NCI-H82 (cell line): ENCODE measurements around the gene E2F4.
A peak's percentile ranks its signal among the peaks of the same experiment; 100 is the strongest.

ENCODE experiments used
- DNase-seq: peaks from one replicate; lab custom pipeline; 2025; lab: John Stamatoyannopoulos, UW

E2F4 gene

DNA sequence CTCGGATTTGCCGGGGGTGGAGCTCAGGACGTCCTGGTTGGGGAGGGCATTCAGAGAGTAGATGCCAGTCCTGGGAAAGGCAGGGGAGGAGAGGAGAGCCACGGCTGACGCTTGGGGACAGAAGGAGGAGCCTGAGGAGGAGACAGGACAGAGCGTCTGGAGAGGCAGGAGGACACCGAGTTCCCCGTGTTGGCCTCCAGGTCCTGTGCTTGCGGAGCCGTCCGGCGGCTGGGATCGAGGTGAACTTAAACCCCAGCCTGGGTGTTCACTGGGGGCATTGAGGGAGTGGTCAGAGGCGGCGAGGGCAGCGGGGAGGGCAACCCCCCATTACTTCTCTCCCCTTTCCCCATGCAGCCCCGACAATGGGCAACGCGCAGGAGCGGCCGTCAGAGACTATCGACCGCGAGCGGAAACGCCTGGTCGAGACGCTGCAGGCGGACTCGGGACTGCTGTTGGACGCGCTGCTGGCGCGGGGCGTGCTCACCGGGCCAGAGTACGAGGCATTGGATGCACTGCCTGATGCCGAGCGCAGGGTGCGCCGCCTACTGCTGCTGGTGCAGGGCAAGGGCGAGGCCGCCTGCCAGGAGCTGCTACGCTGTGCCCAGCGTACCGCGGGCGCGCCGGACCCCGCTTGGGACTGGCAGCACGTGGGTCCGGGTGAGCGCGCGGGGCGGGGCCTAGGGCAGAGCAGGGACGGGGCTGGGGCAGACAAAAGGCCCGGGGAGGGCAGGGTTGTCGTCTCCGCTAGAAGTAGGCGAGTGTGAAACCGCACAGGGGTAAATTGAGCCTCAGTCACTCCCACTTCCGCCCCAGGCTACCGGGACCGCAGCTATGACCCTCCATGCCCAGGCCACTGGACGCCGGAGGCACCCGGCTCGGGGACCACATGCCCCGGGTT lies 17.9 kb upstream of the E2F4 start:
- DNase-seq: peak; percentile 67

- no peak for DNase-seq
These were observed 17.2 kb upstream of the E2F4 start for GRCh38 chr16:67174706-67175231.

GRCh38 chr16:67176662-67177061 lies 15.3 kb upstream of the E2F4 start:
- no peak for DNase-seq

DNA sequence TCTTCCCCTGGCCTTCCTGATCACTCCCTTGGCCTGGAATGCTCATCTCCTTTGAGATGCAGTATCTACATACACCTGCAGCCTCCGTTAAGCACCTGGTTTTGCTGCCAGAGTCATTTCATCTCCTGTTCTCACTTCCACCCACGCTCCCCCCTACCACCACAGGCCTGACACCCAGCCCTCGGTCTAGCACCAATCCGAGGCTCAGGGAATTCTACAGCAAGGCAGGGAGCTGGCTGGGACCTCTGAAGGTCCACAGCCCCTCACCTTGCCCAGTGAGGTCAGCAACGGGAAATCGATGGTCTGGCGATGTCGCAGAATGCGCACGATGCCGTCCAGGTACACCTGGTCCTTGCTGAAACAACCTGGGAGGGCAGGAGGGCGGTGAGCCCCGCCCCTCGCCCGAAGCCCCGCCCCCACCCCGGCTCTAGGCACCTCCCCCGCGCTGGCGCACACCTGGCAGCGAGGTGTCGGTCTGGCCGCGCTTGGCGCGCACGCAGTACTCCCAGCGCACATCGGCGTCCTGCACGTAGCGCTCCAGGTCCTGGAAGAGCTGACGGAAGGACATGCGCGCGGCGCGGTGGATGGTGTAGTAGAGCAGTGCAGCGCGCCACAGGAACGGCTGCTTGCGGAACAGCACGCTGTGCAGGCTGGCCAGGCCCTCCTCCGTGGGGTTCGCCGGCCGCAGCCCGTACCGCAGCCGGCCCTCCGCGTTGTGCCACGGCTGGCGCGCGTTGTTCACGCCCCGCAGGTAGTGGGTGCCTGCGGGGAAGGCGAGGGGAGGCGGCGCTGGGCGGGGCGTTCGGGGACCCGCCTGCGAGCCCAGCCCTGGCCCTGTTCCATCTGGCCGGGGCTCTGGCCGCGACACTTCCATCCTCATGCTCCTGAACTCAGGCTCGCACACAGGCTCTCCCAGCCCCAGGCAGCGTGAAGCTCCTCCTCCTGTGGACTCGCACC lies 13.9 kb upstream of the E2F4 start:
- no peak for DNase-seq

DNA sequence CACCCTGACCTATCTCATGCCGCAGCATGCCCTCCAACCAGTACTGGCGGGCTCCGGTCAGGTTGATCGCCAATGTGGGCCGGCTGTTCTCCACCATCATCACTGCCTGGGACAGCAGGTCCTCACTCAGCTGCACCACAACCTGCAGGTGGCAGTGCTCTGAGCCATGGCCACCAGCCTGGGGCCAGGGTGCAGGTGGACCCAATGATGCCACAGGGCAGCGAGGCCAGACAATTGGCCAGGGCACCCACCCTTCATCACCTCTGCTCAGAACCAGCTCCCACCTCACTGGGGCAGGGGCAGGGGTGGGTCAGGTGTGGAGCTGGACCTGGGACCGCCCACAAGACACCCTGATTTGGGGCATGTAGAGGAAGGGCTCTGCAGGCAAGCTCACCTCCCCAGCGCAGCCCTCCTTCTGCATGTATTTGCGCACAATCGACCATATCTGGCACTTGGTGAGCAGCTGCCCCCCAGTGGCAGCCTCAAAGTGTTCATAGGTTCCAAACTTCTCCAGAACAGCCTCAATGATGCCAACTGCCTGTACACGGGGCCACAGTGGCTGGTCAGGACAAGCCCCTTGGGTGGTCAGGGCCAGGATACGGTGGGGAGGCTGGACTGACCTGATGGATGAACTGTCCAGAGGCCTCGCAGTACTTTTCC lies 12.4 kb upstream of the E2F4 start:
- peak; percentile 32 for DNase-seq

DNA sequence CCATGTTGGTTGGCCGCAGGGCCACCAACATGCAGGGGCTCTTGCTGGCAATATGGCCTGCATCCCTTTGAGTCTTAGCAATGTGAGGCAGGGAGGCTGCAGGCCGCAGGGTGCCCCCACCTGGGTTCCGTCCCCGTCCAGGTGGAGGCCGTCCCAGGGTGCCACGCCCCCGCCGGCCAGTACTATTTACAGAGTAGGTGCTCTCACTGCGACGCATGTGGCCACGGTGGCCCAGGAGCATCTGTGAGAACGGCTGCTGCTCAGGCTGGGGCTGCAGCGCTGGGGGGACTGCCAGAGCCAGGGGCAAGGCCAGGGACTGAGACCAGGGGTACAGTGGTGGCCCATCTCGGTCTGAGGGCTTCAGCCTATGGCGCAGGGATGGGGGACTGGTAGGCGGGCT lies 11.8 kb upstream of the E2F4 start:
- DNase-seq: no peak

DNA sequence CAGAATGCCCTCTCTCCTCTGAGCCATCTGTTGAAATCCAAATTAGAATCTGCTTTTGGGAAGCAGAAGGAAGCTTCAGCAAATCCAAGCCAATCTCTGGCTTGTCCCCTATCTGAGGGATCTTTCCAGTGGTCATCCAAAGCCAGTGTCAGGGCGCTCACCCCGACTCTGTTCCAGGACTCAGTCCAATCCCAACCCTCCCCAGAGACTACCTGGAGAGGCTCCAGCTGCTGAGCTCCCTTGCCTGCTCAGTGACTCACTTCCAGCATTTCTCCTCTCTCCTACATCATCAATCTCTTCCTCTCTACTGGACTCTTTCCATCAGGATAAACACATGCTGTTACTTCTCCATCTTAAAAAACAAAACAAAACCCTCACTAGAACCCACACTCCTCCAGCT lies 10.6 kb upstream of the E2F4 start:
- no peak for DNase-seq

DNA sequence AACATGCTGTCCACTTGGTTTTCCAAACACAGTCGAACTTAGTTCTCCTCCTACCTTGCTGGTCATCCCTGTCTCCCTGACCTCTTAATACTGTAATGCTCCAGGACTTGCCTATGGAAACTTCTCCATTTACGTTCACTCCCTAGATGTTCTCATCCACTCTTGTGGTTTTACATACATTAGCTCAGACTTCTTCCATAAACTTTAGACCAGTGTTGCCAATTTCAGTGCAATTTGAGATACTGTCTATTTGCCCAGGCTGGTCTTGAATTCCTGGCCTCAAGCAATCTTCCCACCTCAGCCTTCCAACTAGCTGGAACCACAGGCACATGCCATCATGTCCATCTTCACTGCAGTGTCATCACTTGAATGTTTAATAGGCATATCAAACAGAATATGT lies 9.7 kb upstream of the E2F4 start:
- DNase-seq: no peak

GRCh38 chr16:67183284-67183626 lies 8.7 kb upstream of the E2F4 start:
- no peak for DNase-seq

DNA sequence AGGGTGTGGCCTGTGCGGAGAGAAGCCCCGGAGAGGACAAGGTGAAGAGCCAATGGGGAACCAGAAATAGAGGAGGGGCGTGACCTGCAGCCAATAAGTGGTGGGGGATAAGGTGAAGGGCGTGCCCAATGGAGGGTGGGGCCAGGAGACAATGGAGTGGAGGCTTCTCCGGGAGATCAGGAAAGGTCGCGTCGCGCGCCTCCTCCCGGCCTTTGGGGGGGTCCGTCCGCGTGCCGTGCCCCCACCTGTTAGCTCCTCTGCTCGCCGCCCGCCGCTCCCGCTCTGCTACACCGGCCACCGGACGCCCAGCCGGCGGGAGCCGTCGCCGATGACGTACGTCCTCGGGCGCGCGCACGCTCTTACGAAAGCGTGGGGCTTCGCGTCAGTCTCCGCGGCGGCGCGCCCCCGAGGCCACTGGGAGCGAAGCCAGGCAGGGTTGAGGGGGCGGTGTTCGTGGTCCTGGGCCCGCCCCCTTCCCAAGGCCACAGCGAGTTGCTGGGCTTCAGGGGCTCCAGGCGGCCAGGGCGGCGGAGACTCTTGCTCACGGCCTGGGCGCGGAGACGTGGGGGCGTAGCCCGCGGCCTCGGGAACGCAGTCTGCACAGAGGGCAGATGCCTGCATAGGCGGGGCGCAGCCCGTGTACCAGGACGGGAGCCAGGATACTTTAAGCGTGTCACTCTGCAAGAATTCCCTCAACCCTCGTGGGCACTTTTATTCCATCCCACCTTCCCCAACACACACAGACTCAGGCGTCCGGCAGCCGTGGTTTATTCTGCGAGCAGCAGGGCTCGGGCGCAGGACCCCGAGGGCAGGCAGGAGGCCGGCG lies 8.1 kb upstream of the E2F4 start, which contains the start of gene MATCAP1:
Gene MATCAP1 (minus strand): TSS at position 337 of the 826 bp plus-strand sequence. CDS start 3,353 bp downstream, outside the sequence.
- peak; percentile 99 for DNase-seq

DNA sequence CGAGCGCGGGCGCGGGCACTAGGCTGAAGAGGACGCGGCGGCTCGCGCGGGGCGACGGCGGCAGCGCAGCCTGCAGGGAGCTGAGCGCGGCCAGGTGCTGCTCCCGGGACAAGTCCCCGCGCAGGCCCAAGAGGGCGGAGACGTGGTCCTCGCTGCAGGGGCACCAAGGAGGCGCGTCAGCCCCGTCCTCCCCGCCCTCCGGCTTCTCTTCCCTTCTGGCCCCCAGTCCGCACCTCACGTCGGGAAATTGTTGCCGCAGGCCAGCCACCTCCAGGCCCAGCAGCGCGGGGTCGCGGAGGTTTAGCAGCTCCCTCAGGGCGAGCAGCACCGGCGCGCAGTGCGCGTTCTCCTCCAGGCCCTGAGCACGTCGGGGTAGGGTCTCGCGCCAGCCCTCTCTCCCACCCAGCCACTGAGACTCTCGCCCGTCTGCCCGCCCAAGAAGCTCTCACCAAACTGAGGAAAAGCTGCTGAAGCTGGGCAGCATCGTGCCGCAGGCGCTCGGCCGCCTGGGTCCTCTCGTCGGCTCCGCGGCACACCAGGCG lies 7.4 kb upstream of the E2F4 start:
- DNase-seq: peak; percentile 70

- DNase-seq: peak; percentile 89
These were observed 6.8 kb upstream of the E2F4 start for GRCh38 chr16:67184995-67185650.

DNA sequence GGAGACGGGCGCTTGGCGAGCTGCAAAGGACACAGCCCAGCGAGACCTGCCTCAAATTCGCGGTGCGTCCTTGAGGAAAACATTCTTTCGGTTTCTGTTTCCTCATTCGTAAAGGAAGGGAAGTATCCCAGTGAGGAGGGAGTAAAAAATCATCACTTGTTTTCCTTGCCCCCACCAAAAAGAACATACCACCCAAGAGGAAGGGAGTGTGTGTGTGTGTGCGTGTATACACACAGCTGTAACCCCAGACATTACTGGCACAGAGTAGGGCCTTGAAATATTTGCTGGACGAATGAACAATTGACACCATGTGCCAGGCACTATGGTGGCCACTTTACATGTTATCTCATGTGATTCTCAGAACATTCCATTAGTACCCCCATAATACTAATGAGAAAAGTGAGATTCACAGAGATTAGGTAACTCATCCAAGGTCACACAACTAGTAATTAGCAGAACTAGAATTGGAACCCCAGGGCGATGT lies 6.3 kb upstream of the E2F4 start:
- no peak for DNase-seq

DNA sequence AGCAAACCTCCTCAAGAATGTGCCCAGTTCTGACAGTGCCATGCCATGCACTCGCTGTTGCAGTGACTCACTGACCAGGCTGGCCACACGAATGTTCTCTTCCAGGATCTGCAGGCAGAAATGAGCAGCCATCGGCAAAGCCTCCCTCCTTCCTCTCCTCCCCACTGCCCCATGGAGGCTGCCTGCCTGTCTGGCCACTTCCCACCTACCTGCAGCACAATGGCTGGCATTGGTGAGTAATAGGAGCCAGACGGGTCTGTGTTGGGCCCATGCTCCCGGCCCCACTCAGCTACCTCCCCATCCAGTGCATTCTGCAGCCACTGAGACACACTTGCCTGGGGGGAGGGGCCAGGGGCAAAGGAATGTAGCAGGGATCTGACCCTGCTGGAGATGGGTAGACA lies 5.4 kb upstream of the E2F4 start:
- DNase-seq: no peak

GRCh38 chr16:67187175-67187890 lies 4.6 kb upstream of the E2F4 start:
- no peak for DNase-seq

- DNase-seq: no peak
These were observed 3.6 kb upstream of the E2F4 start for GRCh38 chr16:67188323-67188722.

DNA sequence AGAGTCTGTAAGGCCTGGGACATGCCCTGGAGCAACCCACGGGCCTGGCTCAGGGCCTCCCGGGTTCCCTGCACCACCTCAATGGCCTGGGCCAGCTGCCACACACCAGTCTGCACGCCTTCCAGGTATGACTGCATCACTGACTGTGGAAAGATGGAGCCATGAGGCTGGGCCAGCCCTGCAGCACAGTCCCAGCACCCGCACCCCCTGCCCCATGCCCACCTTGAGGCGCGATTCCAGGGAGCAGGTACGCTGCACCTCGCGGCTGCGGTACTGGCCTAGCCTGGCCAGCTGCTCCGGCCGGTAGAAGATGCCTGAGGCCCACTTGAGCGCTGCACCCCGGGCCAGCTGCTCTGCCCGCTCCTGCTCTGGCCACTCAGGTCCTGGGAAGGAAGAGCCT lies 3.2 kb upstream of the E2F4 start:
- no peak for DNase-seq

- peak; percentile 23 for DNase-seq
These were observed 1.9 kb upstream of the E2F4 start, which contains the start of gene EXOC3L1 for GRCh38 chr16:67190041-67190440. TSS of gene EXOC3L1 (minus strand) at chr16:67190136. CDS start at chr16:67189676, 460 bp downstream.
